HepG2 (cell line): ENCODE measurements around the gene SOAT2. TPM values are rescaled to one million over a fixed set of nuclear protein-coding genes. Genes with fewer than 3 reads are reported as not detected.

Experiments
- ATAC-seq: fragments of 200-7000 bp; cut with Tn5 transposase; 3 replicates; pipeline ENCODE4 v1.9.1; 2020; ENCODE audit warnings: mild to moderate bottlenecking, moderate library complexity
- BruUV-seq: library from RNA; stranded (reverse); fragments of 400-500 nt; replicated peaks from 2 replicates; lab custom pipeline; 2021; lab: Mats Ljungman, UMichigan
- CTCF ChIA-PET: fragments of 300-600 bp; formaldehyde crosslinking; extraction: SDS; loops from one replicate; lab custom pipeline; 2021; ENCODE audit warnings: low total read pairs, inconsistent platforms, low intra/inter-chr PET ratio; lab: Yijun Ruan, JAX
- POLR2A ChIA-PET: fragments of 350-600 bp; sonication (Branson Sonifier 250); formaldehyde crosslinking; loops from one replicate; lab custom pipeline; 2020; ENCODE audit warnings: antibody characterized with exemption, inconsistent platforms; lab: Yijun Ruan, JAX
- DNase-seq: peaks from one replicate; pipeline ENCODE4 v3.0.0-alpha.2; 2015; ENCODE audit warnings: low spot score
- FAIRE-seq: peaks from 3 replicates; lab custom pipeline; 2011; peaks lifted over from hg19 to GRCh38; lab: Jason Lieb, UNC
- H2AFZ ChIP-seq: one replicate; pipeline ENCODE4 v1.6.1; 2011; ENCODE audit warnings: low read length, inconsistent platforms
- H3K27ac ChIP-seq: fragments of 300-600 bp; 3 replicates; pipeline ENCODE4 v1.8.0; 2011; ENCODE audit warnings: mixed run types, mild to moderate bottlenecking, mixed read lengths, low read length, inconsistent platforms; ENCODE audit not compliant: insufficient read depth; ENCODE audit errors: extremely low read length
- H3K27me3 ChIP-seq, 2 experiments: fragments of 200-600 bp in 1 of 2; 2 replicates in 1 of 2; 3 replicates in 1 of 2; pipeline versions ENCODE4 v1.6.0 to v1.8.0; 2011; ENCODE audit warnings: low read length in 2 of 2, mild to moderate bottlenecking in 2 of 2, moderate library complexity in 2 of 2, inconsistent platforms in 1 of 2; ENCODE audit not compliant: insufficient read depth in 2 of 2, control insufficient read depth in 1 of 2
- H3K36me3 ChIP-seq, 2 experiments: fragments of 200-600 bp in 1 of 2; replicated peaks in 1 of 2; 2 replicates in 1 of 2; 3 replicates in 1 of 2; pipeline versions ENCODE4 v1.5.1 to v1.8.0; 2011; ENCODE audit warnings: low read length in 2 of 2, inconsistent platforms in 1 of 2; ENCODE audit not compliant: insufficient read depth in 2 of 2, control insufficient read depth in 1 of 2
- H3K4me1 ChIP-seq: 2 replicates; pipeline ENCODE4 v1.5.1; 2012; ENCODE audit warnings: low read length, inconsistent platforms; ENCODE audit not compliant: insufficient read depth
- H3K4me2 ChIP-seq: 2 replicates; pipeline ENCODE4 v1.6.0; 2011; ENCODE audit warnings: low read depth, low read length, inconsistent platforms
- H3K4me3 ChIP-seq, 3 experiments: fragments of 200-600 bp in 1 of 3; sonication (generic), shearing (Covaris generic) in 1 of 3; replicated peaks in 1 of 3; 2 replicates each; pipeline ENCODE4 v1.5.1; 2011 to 2016; ENCODE audit warnings: low read length in 3 of 3, inconsistent platforms in 2 of 3, low read depth in 2 of 3, mild to moderate bottlenecking in 2 of 3, control low read depth in 1 of 3, mixed read lengths in 1 of 3; ENCODE audit not compliant: insufficient read depth in 1 of 3
- H3K79me2 ChIP-seq: one replicate; pipeline ENCODE4 v1.6.1; 2011; ENCODE audit warnings: low read length, inconsistent platforms; ENCODE audit not compliant: insufficient read depth
- H3K9ac ChIP-seq: 2 replicates; pipeline ENCODE4 v1.6.0; 2011; ENCODE audit warnings: mild to moderate bottlenecking, low read depth, low read length, inconsistent platforms; ENCODE audit not compliant: insufficient read depth
- H3K9me3 ChIP-seq: 2 replicates; pipeline ENCODE4 v1.5.1; 2012; ENCODE audit warnings: mild to moderate bottlenecking, low read length
- H4K20me1 ChIP-seq: 2 replicates; pipeline ENCODE4 v1.6.0; 2011; ENCODE audit warnings: inconsistent platforms, mild to moderate bottlenecking, low read length, moderate library complexity; ENCODE audit not compliant: insufficient read depth
- AKNA ChIP-seq: sonication (generic); formaldehyde crosslinking; IDR thresholded peaks from 2 replicates; pipeline ENCODE4 v1.4.0; 2020; ENCODE audit warnings: missing genetic modification reagents, borderline replicate concordance
- DDIT3 ChIP-seq: sonication (generic); formaldehyde crosslinking; IDR thresholded peaks from 2 replicates; pipeline ENCODE4 v1.4.0; 2020; ENCODE audit warnings: mild to moderate bottlenecking, missing genetic modification reagents
- MEF2D ChIP-seq: sonication (generic); formaldehyde crosslinking; IDR thresholded peaks from 2 replicates; pipeline ENCODE4 v1.5.1; 2020; ENCODE audit warnings: mild to moderate bottlenecking, missing genetic modification reagents
- NCOR1 ChIP-seq: fragments of 200-600 bp; sonication (generic); IDR thresholded peaks from 2 replicates; pipeline ENCODE4 v1.7.0; 2017; ENCODE audit warnings: antibody characterized with exemption, low read length, borderline replicate concordance
- NKX3-1 ChIP-seq: sonication (generic); formaldehyde crosslinking; IDR thresholded peaks from 2 replicates; pipeline ENCODE4 v1.5.0; 2020; ENCODE audit warnings: missing genetic modification reagents
- NR3C1 ChIP-seq: sonication (generic); formaldehyde crosslinking; IDR thresholded peaks from 2 replicates; pipeline ENCODE4 v1.4.0; 2020; ENCODE audit warnings: missing genetic modification reagents
- PBX2 ChIP-seq: IDR thresholded peaks from 2 replicates; pipeline ENCODE4 v1.6.1; 2016; ENCODE audit warnings: control low read depth
- PHF21A ChIP-seq: sonication (generic); formaldehyde crosslinking; IDR thresholded peaks from 2 replicates; pipeline ENCODE4 v1.5.0; 2020; ENCODE audit warnings: mild to moderate bottlenecking, missing genetic modification reagents
- PPARG ChIP-seq: conservative IDR thresholded peaks from 2 replicates; pipeline ENCODE4 v1.6.1; 2016; ENCODE audit warnings: missing biosample characterization, missing genetic modification reagents
- TAF1 ChIP-seq: sonication (generic); formaldehyde crosslinking; IDR thresholded peaks from 2 replicates; pipeline ENCODE4 v1.4.0; 2020; ENCODE audit warnings: missing genetic modification reagents
- TCF7 ChIP-seq: sonication (generic); IDR thresholded peaks from 2 replicates; pipeline ENCODE4 v1.6.1; 2016; ENCODE audit warnings: antibody characterized with exemption, low read depth
- XRCC5 ChIP-seq: fragments of 200-400 bp; formaldehyde crosslinking; optimal IDR thresholded peaks from 2 replicates; pipeline ENCODE3; 2017; ENCODE audit warnings: mild to moderate bottlenecking, low read length
- YEATS2 ChIP-seq: sonication (generic); formaldehyde crosslinking; IDR thresholded peaks from 2 replicates; pipeline ENCODE4 v1.4.0; 2020; ENCODE audit warnings: missing genetic modification reagents, borderline replicate concordance
- ZGPAT ChIP-seq: IDR thresholded peaks from 2 replicates; pipeline ENCODE4 v1.6.1; 2016; ENCODE audit warnings: mild to moderate bottlenecking
- ZMYM4 ChIP-seq: sonication (generic); formaldehyde crosslinking; IDR thresholded peaks from 2 replicates; pipeline ENCODE4 v1.8.1; 2023; ENCODE audit warnings: mild to moderate bottlenecking, missing genetic modification reagents
- ZNF160 ChIP-seq: sonication (generic); formaldehyde crosslinking; IDR thresholded peaks from 2 replicates; pipeline ENCODE4 v1.8.0; 2022; ENCODE audit warnings: mild to moderate bottlenecking, inconsistent platforms, missing genetic modification reagents
- ZNF788 ChIP-seq: sonication (generic); formaldehyde crosslinking; IDR thresholded peaks from 2 replicates; pipeline ENCODE4 v1.5.0; 2020; ENCODE audit warnings: mild to moderate bottlenecking, missing genetic modification reagents, borderline replicate concordance
- WGBS: methylation state at CpG from one replicate; pipeline ENCODE4 v1.1.6; 2017; ENCODE audit warnings: low lambda C conversion rate; 5-methylcytosine and 5-hydroxymethylcytosine counted together
- in situ Hi-C: cut with HindIII; loops from 2 replicates; pipeline ENCODE4 v1.10.0; 2017; ENCODE audit warnings: low pct_unique_long_range_greater_than_20kb; ENCODE audit not compliant: extremely low pct_ligation_motif_present
- intact Hi-C: fragments of 100-400 bp; cut with micrococcal nuclease; formaldehyde crosslinking; loops from one replicate; pipeline ENCODE4 v1.10.0; 2022; ENCODE audit not compliant: unreplicated experiment
- polyA plus RNA-seq, 8 experiments: library from polyadenylated mRNA; depleted of rRNA in 3 of 8; stranded (reverse) in 7 of 8; unstranded in 1 of 8; fragments of >200 nt; fragmentation: Illumina TruSeq in 4 of 8; extraction: Trizol in 4 of 8; gene quantifications; 2 replicates each; pipeline versions ENCODE4 v1.2.1 to v1.2.3, GENCODE V29; 2011 to 2016; ENCODE audit warnings: low read depth in 4 of 8, missing spikeins in 1 of 8, mixed read lengths in 1 of 8; ENCODE audit not compliant: insufficient read depth in 1 of 8
- total RNA-seq, 5 experiments: library from RNA; depleted of rRNA; stranded (reverse); fragments of >200 nt; fragmentation: Illumina TruSeq; extraction: Trizol; gene quantifications; 2 replicates each; pipeline ENCODE4 v1.2.3, GENCODE V29; 2016; ENCODE audit warnings: low read depth in 1 of 5

The SOAT2 gene
- total and polyA plus RNA-seq, 2 of the 13 experiments (the other 11 are each of a cell fraction or from before 2014, with no cell fraction given), result 14.9 to 108 TPM

GRCh38 chr12:53073881-53074280 is 29.4 kb upstream of the SOAT2 start (continued):
- TF ChIP-seq ZGPAT (CRISPR knock-in tag), result no peak
- TF ChIP-seq ZNF160 (CRISPR knock-in tag), result no peak
- no peak for TF ChIP-seq NKX3-1 (CRISPR knock-in tag)
- TF ChIP-seq AKNA, result no peak
- TF ChIP-seq NR3C1, result no peak

- WGBS, result 74% methylated on average over 11 of the region's 11 CpGs
- in situ Hi-C loops, result no loop called here
- TF ChIP-seq ZNF788 (no peak), ZMYM4 (CRISPR knock-in tag) (peak; percentile 42; the same call in 1 of the 2 replicates), YEATS2 (CRISPR knock-in tag) (no peak), NCOR1 (no peak), PPARG (CRISPR knock-in tag) (no peak), XRCC5 (peak; percentile 24), TCF7 (0 out of 2 replicates have a peak, but pooled peaks have one; percentile 18), MEF2D (CRISPR knock-in tag) (no peak), PBX2 (CRISPR knock-in tag) (no peak), PHF21A (CRISPR knock-in tag) (no peak), TAF1 (CRISPR knock-in tag) (0 out of 2 replicates have a peak, but pooled peaks have one; percentile 16), DDIT3 (CRISPR knock-in tag) (no peak)
Observed at GRCh38 chr12:53074283-53074998, 28.8 kb upstream of the SOAT2 start.

More at GRCh38 chr12:53074283-53074998, 28.8 kb upstream of the SOAT2 start:
- no peak for ATAC-seq
- H3K9me3 ChIP-seq, result no peaks in the 10 kb centered on the region
- H3K4me1 ChIP-seq, result peaks cover 56% of the 10 kb centered on the region
- H3K4me3 ChIP-seq, result no peak overlapping the region
- POLR2A ChIA-PET, result no interaction called here
- no peaks in the 10 kb centered on the region for H4K20me1 ChIP-seq
- no peak for DNase-seq
- no peak overlapping the region for H2AFZ ChIP-seq
- no peak for FAIRE-seq
- H3K79me2 ChIP-seq, result no peaks in the 10 kb centered on the region
- intact Hi-C loops, result no loop called here
- H3K36me3 ChIP-seq, result peaks cover 1 to 12% of the 10 kb centered on the region in 2 experiments; a peak in 2 of 5 replicates
- H3K27me3 ChIP-seq, result no peaks in the 10 kb centered on the region
- no peak overlapping the region for H3K27ac ChIP-seq
- no peak overlapping the region for H3K4me2 ChIP-seq
- no peak overlapping the region for H3K9ac ChIP-seq
- CTCF ChIA-PET, result no interaction called here
- no TSS peak for BruUV-seq
